ENCODE data around the gene PDE4B. TPM values are rescaled to one million over a fixed set of nuclear protein-coding genes. Genes with fewer than 3 reads are reported as not detected.

The PDE4B gene
- total RNA-seq, 1 experiment from 2014 or later: 9.4 TPM

DNA sequence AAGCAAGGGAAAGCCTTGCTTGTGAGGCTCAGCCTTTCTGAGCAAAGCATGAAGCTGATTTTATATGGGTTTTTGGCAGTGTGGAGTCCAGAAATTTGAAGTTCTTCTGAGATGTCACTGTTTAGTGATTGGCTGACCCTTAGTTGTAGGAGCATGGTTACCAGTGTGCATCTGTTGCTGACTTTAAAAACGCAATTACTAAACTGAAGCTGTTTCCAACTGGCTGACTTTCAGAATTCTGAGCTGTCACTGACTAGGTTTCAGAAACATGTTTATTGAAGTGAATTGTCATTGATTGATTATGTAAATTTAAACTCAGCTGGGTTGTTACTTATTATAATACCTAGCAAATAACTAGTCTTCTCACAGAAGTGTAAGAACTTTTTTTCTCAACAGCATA, 89.4 kb downstream of the PDE4B start:
- no peak for DNase-seq (ENCODE audit: low spot score)

- DNase-seq (ENCODE audit: low spot score): no peak
Measured at GRCh38 chr1:65889441-65889840, 96.7 kb downstream of the PDE4B start.

DNA sequence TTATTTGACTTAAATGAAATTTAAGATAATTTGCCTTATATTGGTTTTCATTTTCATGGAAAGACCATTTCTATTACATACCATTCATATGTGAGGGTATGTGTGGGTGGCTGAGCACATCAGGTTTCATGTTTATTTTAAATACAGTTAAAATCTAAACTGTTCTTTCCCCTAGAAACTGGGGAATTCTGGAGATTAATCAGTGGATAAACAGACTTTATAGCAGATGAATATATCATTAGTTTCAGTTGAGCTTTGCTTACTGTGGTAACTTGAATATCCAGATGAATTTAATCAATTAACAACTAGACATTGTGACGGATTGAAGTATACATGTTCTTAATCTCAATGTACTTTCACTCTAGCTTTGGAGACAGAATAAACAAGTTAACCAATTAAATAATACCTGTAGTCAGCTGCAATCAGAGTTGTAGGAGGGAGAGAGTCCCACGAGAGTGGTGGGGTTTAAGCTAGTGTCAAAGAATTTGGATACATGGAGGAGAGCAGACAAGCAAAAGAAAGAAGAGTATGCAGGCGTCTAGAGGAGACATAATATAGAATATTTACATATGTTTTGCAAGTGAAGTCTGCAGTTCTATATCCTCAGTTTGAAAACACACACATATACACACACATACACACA, 97.6 kb downstream of the PDE4B start:
- no peak for DNase-seq (ENCODE audit: low spot score)

DNA sequence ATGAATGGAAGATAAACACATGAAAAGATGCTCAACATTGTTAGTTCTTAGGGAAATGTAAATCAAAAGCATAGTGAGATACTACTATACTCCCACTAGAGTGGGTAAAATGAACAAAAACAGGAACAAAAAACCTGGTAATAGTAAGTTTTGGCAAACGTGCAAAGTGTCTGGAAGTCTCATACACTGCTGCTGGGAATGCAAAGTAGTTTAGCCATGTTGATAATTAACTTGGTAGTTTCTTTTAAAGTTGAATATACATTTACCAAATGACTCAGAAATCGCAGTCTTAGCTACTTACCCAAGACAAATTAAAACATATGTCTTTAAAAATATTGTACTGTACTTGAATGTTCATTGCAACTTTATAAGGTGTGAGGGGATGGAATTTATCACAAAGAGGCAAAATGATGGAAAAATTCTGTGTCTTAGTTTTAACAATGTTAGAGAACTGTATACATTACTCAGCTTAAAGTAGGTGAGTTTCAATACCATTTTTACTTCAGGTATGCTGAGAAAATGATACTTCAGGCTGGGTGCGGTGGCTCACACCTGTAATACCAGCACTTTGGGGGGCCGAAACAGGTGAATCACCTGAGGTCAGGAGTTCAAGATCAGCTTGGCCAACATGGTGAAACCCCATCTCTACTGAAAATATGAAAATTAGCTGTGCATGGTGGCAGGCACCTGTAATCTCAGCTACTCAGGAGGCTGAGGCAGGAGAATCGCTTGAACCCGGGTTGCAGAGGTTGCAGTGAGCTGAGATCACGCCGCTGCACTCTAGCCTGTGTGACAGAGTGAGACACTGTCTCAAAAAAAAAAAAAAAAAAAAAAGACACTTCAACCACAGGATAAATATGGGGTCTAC, 102.3 kb downstream of the PDE4B start:
- DNase-seq (ENCODE audit: low spot score): no peak

- no peak for DNase-seq (ENCODE audit: low spot score)
Measured at GRCh38 chr1:65896721-65897120, 104.0 kb downstream of the PDE4B start.

DNA sequence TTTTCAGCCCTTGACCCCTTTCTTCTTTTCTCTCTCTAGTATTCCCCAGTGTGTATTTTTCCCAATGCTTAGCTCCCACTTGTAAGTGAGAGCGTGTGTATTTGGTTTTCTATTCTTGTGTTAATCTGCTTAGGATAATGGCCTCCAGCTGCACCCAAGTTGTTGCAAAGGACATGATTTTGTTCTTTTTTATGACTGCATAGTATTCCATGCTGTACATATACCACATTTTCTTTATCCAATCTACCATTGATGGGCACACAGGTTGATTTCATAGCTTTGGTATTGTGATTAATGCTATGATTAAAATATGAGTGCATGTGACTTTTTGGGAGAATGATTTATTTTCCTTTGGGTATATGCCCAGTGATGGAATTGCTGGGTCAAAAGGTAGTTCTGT, 104.8 kb downstream of the PDE4B start:
- no peak for DNase-seq (ENCODE audit: low spot score)

DNA sequence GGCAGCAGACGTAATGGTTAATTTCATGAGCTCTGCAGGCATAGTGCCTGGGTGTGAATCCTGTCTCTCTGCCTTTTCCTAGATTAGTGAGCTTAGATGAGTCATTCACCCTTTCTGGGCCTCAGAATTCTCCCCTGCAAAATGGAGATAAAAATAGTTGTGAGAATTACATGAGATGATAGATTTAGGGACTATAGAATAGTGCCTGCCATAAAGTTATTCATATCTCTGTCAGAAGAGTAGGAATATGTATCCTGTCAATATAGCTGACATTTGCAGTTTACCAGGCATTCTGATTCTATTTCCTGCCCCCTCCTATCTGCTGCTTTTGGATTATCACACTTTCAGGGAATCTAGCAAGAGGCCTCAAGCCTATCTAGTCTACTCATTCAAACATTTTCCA, 112.0 kb downstream of the PDE4B start:
- no peak for DNase-seq (ENCODE audit: low spot score)

DNA sequence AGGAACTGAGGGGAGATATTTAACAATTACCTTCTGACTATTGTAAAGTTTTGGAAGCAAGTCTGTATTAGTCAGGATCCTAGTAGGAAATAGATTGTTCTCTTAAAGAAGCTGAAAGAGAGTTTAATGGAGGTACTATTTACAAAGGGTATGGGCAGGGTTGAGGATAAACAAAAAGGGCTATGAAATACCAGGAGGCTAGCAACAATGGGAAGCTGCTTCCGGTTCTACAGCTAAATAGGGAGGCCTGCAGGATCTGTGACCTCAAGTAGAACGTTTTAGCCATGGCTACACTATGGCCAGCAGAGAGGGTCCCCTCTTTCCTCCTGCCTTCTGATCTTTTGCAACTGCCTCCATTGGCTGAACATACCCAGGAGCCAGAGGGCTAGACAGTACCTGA, 117.7 kb downstream of the PDE4B start:
- DNase-seq (ENCODE audit: low spot score): no peak

GRCh38 chr1:65911679-65912078, 119.0 kb downstream of the PDE4B start:
- no peak for DNase-seq (ENCODE audit: low spot score)

- no peak for DNase-seq (ENCODE audit: low spot score)
Measured at GRCh38 chr1:65918564-65918963, 125.9 kb downstream of the PDE4B start.

GRCh38 chr1:65921446-65921845, 128.8 kb downstream of the PDE4B start:
- DNase-seq (ENCODE audit: low spot score): no peak

DNA sequence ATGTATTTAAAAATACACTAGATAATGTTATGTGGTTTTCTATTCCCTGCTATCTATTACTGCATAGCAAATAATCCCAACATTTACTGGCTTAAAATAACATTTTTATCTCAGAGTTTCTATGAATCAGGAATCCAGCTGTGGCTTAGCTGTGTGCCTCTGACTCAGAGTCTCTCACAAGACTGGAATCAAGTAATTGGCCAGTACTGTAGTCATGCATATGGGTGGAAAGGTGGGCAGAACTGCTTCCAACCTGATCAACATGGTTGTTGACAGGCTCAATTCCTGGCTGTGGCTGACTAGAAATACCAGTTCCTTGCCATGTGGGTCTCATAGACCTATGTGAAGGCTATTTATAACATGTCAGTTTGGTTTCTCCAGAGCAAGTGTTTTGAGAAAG, 131.8 kb downstream of the PDE4B start:
- peak; percentile 55 for DNase-seq (ENCODE audit: low spot score)

- DNase-seq (ENCODE audit: low spot score): no peak
Measured at GRCh38 chr1:65938506-65938905, 145.8 kb downstream of the PDE4B start.

- DNase-seq (ENCODE audit: low spot score): no peak
Measured at GRCh38 chr1:65939191-65939590, 146.5 kb downstream of the PDE4B start.

DNA sequence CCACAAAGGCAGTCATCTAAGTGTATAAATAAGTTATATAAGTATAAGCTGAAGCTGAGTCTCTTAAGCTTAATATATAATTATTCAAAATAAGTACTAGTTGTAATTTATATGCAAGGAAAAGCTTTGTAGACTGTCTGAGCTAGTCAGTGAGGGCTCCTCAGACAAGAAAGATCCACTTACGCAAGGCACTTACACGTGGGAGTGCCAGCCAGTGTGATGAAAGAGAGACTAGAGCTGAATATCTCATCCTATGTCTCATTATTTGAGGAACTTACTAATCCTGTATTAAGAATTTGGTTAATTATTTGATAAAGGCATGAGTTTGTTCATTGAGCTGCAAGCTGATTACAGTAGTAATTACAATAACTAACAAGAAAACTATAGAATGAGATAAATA, 146.9 kb downstream of the PDE4B start:
- DNase-seq (ENCODE audit: low spot score): no peak

DNA sequence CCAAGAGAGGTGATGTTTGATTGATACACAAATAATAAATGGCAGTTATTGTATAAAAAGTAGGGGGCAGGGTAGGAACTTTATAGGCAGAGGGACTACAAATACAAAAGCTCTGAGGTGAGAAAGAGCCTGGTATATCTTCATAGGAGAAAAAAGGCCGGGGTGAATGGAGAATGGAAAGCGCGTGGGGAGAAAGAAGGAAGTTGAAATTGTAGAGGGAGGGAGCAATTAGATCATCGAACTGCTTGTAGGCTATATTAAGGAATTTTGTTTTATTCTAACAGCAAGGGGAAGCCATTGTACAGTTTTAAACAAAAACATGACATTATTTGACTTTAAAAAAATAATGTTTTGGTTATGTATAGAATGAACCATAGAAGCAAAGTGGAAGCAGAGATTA, 147.4 kb downstream of the PDE4B start:
- DNase-seq (ENCODE audit: low spot score): no peak

GRCh38 chr1:65942476-65942875, 149.8 kb downstream of the PDE4B start:
- DNase-seq (ENCODE audit: low spot score): no peak

- no peak for DNase-seq (ENCODE audit: low spot score)
Measured at GRCh38 chr1:65946376-65946775, 153.7 kb downstream of the PDE4B start.

DNA sequence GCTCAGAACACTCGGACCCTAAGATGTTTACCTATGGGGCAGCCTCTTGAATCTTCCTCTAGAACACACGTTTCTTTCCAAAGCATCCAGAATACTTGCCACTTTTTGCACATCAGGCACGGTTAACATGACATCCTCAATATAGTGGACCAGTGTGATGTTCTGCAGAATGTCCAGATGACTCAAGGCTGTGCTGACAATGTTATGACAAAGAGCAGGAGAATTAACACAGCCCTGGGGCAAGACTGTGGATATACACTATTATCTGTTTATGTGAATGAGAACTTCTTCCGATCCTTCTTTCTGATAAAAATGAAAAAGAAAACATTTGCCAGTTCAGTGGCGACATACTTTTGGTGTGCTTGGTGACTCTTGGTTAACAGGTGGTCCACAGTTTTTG, 154.3 kb downstream of the PDE4B start:
- no peak for DNase-seq (ENCODE audit: low spot score)

DNA sequence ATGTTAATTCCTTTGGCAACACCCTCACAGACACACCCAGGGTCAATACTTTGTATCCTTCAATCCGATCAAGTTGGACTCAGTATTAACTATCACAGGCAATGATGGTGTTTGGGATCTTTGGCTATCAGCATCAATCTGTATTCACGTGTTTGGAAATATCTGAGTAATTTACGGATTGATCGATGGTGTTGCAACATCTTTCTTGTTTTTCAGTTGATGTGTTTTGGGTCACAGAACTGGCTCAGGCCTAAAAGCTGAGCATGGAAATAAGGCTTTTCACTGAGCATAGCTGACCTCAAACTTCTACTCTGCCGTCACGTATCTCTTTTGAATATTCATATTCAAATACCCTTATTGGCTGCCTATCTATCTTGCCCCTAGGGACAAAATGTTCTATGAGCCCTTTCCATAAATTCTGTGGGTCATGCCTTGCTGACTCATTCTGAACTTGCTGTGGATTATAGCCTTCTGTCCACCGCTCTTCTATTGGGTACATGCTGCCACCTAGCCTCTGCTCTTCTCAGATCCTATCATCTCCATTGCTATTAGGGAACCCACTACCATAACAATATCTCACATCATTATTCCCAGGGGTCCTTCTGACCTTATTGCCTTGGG, 156.0 kb downstream of the PDE4B start:
- DNase-seq (ENCODE audit: low spot score): peak; percentile 53

DNA sequence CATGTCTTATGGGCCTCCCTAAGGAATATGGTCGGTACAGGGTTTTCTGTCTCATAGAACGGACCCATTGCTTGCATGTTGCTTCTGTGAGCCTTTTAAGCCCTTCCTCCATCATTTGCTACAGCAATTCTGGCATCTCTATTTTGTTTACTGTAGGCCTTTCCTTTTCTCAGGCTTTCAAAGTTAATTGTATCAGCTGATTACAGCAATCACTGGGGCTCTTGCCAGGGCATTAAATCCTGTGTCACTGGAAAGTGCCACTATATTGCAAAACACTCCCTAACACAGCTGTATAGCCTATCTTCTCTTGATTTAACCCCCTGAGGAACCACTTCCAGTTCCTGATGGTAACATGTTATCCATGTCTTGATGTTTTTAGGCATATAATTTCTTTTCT, 156.5 kb downstream of the PDE4B start:
- DNase-seq (ENCODE audit: low spot score): peak; percentile 20

DNA sequence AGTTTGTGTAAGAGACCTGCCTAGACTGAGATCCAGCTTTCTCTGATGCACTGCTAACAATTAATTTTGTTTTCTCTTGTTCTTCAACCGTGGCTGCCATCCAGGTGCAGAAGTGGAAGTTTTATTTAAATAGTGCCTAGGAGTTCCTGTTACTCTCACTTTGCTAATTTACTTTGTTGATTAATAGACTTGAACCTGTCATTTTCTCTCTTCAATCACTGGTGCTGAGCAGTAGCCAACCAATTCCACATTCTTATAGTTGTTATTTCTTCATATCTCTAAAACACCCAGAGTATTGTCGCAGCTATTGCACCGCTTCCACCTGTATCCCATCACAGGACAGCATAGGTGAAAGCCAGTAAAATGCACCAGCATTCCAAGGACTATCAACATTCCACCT, 157.2 kb downstream of the PDE4B start:
- no peak for DNase-seq (ENCODE audit: low spot score)

DNA sequence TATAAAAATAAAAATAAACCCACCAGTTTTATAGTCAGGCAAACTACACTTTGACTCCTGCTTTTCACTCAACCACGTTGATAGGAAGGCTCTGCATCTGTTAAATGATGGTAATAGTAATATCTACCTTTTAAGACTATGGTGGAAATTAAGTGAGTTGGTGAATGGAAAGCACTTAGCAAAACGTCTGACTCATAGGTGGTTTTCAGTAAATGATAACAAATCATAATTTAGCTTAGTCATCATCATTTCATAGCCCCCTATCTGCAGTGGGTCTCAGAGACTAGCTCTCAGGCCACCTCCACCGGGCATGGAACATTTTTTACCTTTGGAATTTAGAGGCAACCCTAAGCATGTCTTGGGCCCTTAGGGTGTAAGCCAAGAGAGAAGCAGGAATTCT, 160.0 kb downstream of the PDE4B start:
- peak; percentile 32 for DNase-seq (ENCODE audit: low spot score)
